GM18508 (cell line): ENCODE results near the gene SPINK1.
"Not testable (repeated sequence)": the region's sequence is repeated elsewhere in the genome, so short reads cannot be mapped to it uniquely, and the experiment has no call there.

Experiments
- ATAC-seq: cut with Tn5 transposase; IDR thresholded peaks from one replicate; pipeline ENCODE4 v1.9.1; 2021; ENCODE audit warnings: moderate number of reproducible peaks; ENCODE audit not compliant: insufficient read depth, unreplicated experiment

Gene SPINK1

GRCh38 chr5:147854894-147855773 lies 23.7 kb upstream of the SPINK1 start:
- ATAC-seq, result no peak

GRCh38 chr5:147854331-147854730 lies 22.9 kb upstream of the SPINK1 start:
- ATAC-seq, result no peak

GRCh38 chr5:147853372-147853987 lies 22.0 kb upstream of the SPINK1 start:
- no peak for ATAC-seq

GRCh38 chr5:147852365-147852764 lies 20.9 kb upstream of the SPINK1 start:
- ATAC-seq, result no peak

- no peak for ATAC-seq
These were observed 20.1 kb upstream of the SPINK1 start for GRCh38 chr5:147851578-147851977.

GRCh38 chr5:147849226-147849625 lies 17.8 kb upstream of the SPINK1 start:
- no peak for ATAC-seq

GRCh38 chr5:147845618-147846017 lies 14.1 kb upstream of the SPINK1 start:
- ATAC-seq, result no peak

- no peak for ATAC-seq
These were observed 13.4 kb upstream of the SPINK1 start for GRCh38 chr5:147844846-147845245.

GRCh38 chr5:147842869-147843268 lies 11.4 kb upstream of the SPINK1 start:
- ATAC-seq, result no peak

- no peak for ATAC-seq
These were observed 5.0 kb upstream of the SPINK1 start for GRCh38 chr5:147836439-147836838.

GRCh38 chr5:147835386-147835798 lies 3.9 kb upstream of the SPINK1 start:
- ATAC-seq, result no peak

- ATAC-seq, result no peak
These were observed 1.1 kb upstream of the SPINK1 start for GRCh38 chr5:147832541-147832940.

- ATAC-seq, result no peak
These were observed 1.4 kb downstream of the SPINK1 start for GRCh38 chr5:147830035-147830434.

GRCh38 chr5:147827017-147827416 lies 4.5 kb downstream of the SPINK1 start:
- ATAC-seq, result not testable (repeated sequence)

- no peak for ATAC-seq
These were observed 5.1 kb downstream of the SPINK1 start for GRCh38 chr5:147826361-147826760.

GRCh38 chr5:147822686-147823491 lies 8.6 kb downstream of the SPINK1 start:
- ATAC-seq, result peak; percentile 89

GRCh38 chr5:147822222-147822621 lies 9.2 kb downstream of the SPINK1 start:
- not testable (repeated sequence) for ATAC-seq

GRCh38 chr5:147821766-147822165 lies 9.7 kb downstream of the SPINK1 start:
- no peak for ATAC-seq

GRCh38 chr5:147819261-147819770 lies 12.2 kb downstream of the SPINK1 start:
- ATAC-seq, result no peak

- ATAC-seq, result no peak
These were observed 13.2 kb downstream of the SPINK1 start for GRCh38 chr5:147818290-147818689.

GRCh38 chr5:147813696-147814095 lies 17.8 kb downstream of the SPINK1 start:
- ATAC-seq, result no peak
